K562 (cell line): ENCODE measurements around the gene MBOAT7. TPM values are rescaled to one million over a fixed set of nuclear protein-coding genes. Genes with fewer than 3 reads are reported as not detected.

ENCODE experiments used
- BHLHE40 ChIP-seq: IDR thresholded peaks from 2 replicates; pipeline ENCODE4 v1.6.1; 2011; ENCODE audit warnings: low read length, improper control_type of control experiment
- BRCA1 ChIP-seq, 2 experiments: fragments of 450-650 bp in 1 of 2; sonication (generic) in 1 of 2; formaldehyde crosslinking in 1 of 2; IDR thresholded peaks; 2 replicates each; pipeline versions ENCODE4 v1.5.0 to v1.6.1; 2017 to 2020; ENCODE audit warnings: mild to moderate bottlenecking in 1 of 2, missing genetic modification reagents in 1 of 2
- CCAR2 ChIP-seq: fragments of 200-400 bp; formaldehyde crosslinking; IDR thresholded peaks from 2 replicates; pipeline ENCODE4 v1.6.1; 2017; ENCODE audit warnings: mild to moderate bottlenecking, low read depth, low read length
- CHD2 ChIP-seq: IDR thresholded peaks from 2 replicates; pipeline ENCODE4 v1.6.1; 2011; ENCODE audit warnings: low read depth, low read length
- ESRRB ChIP-seq: fragments of 250-450 bp; sonication (Bioruptor Pico); IDR thresholded peaks from 2 replicates; pipeline ENCODE4 v1.5.0; 2020; ENCODE audit warnings: mild to moderate bottlenecking, moderate library complexity, borderline replicate concordance
- LCOR ChIP-seq: sonication (generic); formaldehyde crosslinking; IDR thresholded peaks from 2 replicates; pipeline ENCODE4 v1.8.0; 2022; ENCODE audit warnings: mild to moderate bottlenecking, missing genetic modification reagents
- NBN ChIP-seq: fragments of 450-650 bp; IDR thresholded peaks from 2 replicates; pipeline ENCODE4 v1.6.1; 2016; ENCODE audit warnings: low read depth, mild to moderate bottlenecking
- PHB ChIP-seq: fragments of 250-450 bp; sonication (Bioruptor Pico); IDR thresholded peaks from 2 replicates; pipeline ENCODE4 v1.5.0; 2021
- POLR2A ChIP-seq: fragments of 450-650 bp; conservative IDR thresholded peaks from 2 replicates; pipeline ENCODE4 v1.6.1; 2016
- POU5F1 ChIP-seq: fragments of 150-350 bp; IDR thresholded peaks from 2 replicates; pipeline ENCODE4 v1.6.1; 2014; ENCODE audit warnings: borderline replicate concordance, low read length, low read depth, mild to moderate bottlenecking; ENCODE audit not compliant: partially characterized antibody
- PYGO2 ChIP-seq: fragments of 450-650 bp; IDR thresholded peaks from 2 replicates; pipeline ENCODE4 v1.6.1; 2016; ENCODE audit warnings: mild to moderate bottlenecking, missing genetic modification characterization, moderate library complexity, missing compliant biosample characterization
- RBM17 ChIP-seq: fragments of 200-400 bp; formaldehyde crosslinking; IDR thresholded peaks from 2 replicates; pipeline ENCODE4 v1.6.1; 2017; ENCODE audit warnings: low read depth, mild to moderate bottlenecking, low read length, borderline replicate concordance
- RBM39 ChIP-seq: fragments of 200-400 bp; formaldehyde crosslinking; optimal IDR thresholded peaks from 2 replicates; pipeline ENCODE3; 2018; ENCODE audit warnings: low read depth, low read length
- RFX5 ChIP-seq: IDR thresholded peaks from 2 replicates; pipeline ENCODE4 v1.6.1; 2011; ENCODE audit warnings: low read depth, mild to moderate bottlenecking, improper control_type of control experiment, low read length
- SMAD4 ChIP-seq: fragments of 250-450 bp; sonication (Bioruptor Pico); conservative IDR thresholded peaks from 2 replicates; pipeline ENCODE4 v1.8.0; 2021; ENCODE audit warnings: inconsistent platforms, mild to moderate bottlenecking, moderate library complexity
- STAG1 ChIP-seq: sonication (generic); formaldehyde crosslinking; IDR thresholded peaks from 2 replicates; pipeline ENCODE4 v1.5.0; 2020; ENCODE audit warnings: missing genetic modification reagents, borderline replicate concordance
- TARDBP ChIP-seq: fragments of 450-650 bp; IDR thresholded peaks from 2 replicates; pipeline ENCODE4 v1.6.1; 2016
- TEAD1 ChIP-seq, 2 experiments: fragments of 450-650 bp in 1 of 2; sonication (generic) in 1 of 2; formaldehyde crosslinking; IDR thresholded peaks; 2 replicates each; pipeline versions ENCODE4 v1.4.0 to v1.8.0; 2020 to 2022; ENCODE audit warnings: mild to moderate bottlenecking in 2 of 2, missing genetic modification reagents in 1 of 2
- XRCC3 ChIP-seq: fragments of 450-650 bp; IDR thresholded peaks from 2 replicates; pipeline ENCODE4 v1.6.1; 2017; ENCODE audit warnings: mild to moderate bottlenecking, moderate library complexity
- ZBTB1 ChIP-seq: sonication (generic); formaldehyde crosslinking; IDR thresholded peaks from 2 replicates; pipeline ENCODE4 v1.8.1; 2023; ENCODE audit warnings: missing genetic modification reagents, low read depth, mild to moderate bottlenecking, borderline replicate concordance
- ZNF134 ChIP-seq: fragments of 250-450 bp; sonication (Bioruptor Pico); conservative IDR thresholded peaks from 2 replicates; pipeline ENCODE4 v1.4.0; 2020
- ZNF140 ChIP-seq: fragments of 250-450 bp; sonication (Bioruptor Pico); IDR thresholded peaks from 2 replicates; pipeline ENCODE4 v1.8.0; 2021; ENCODE audit warnings: moderate library complexity, mild to moderate bottlenecking, inconsistent platforms
- ZNF408 ChIP-seq: fragments of 250-450 bp; sonication (Bioruptor Pico); IDR thresholded peaks from 2 replicates; pipeline ENCODE4 v1.4.0; 2020; ENCODE audit warnings: low read depth, mild to moderate bottlenecking, moderate library complexity
- ZNF644 ChIP-seq: fragments of 200-800 bp; sonication (Bioruptor generic); IDR thresholded peaks from 2 replicates; pipeline ENCODE4 v1.6.1; 2016; ENCODE audit warnings: low read depth, missing genetic modification characterization, missing compliant biosample characterization
- ZNF764 ChIP-seq: fragments of 250-450 bp; sonication (Bioruptor Pico); IDR thresholded peaks from 2 replicates; pipeline ENCODE4 v1.4.0; 2020; ENCODE audit warnings: low read depth, mild to moderate bottlenecking, moderate library complexity
- polyA plus RNA-seq, 8 experiments: library from polyadenylated mRNA; depleted of rRNA in 4 of 8; stranded (reverse) in 5 of 8; unstranded in 3 of 8; fragments of >200 nt; fragmentation: Nextera tagmentation in 2 of 8; fragmentation: Illumina TruSeq in 1 of 8; extraction: Ambion mirVana in 2 of 8; extraction: Trizol in 1 of 8; gene quantifications; 2 replicates each; pipeline versions ENCODE4 v1.2.1 to v1.2.3, GENCODE V29; 2011 to 2014; ENCODE audit warnings: inconsistent platforms in 1 of 8, missing spikeins in 1 of 8
- total RNA-seq, 7 experiments: library from RNA; depleted of rRNA in 6 of 7; stranded (reverse); fragments of >200 nt in 6 of 7; fragmentation: Illumina TruSeq in 2 of 7; extraction: Trizol in 2 of 7; gene quantifications; 2 replicates each; pipeline versions ENCODE4 v1.2.1 to v1.2.3, GENCODE V29; 2011 to 2021; ENCODE audit warnings: low replicate concordance in 1 of 7
- TF ChIP-seq, protein P1 (sequence below): fragments of 450-650 bp; IDR thresholded peaks from 2 replicates; pipeline ENCODE4 v1.6.1; 2017; ENCODE audit warnings: antibody characterized with exemption
- TF ChIP-seq, protein P2 (sequence below): sonication (generic); formaldehyde crosslinking; IDR thresholded peaks from 2 replicates; pipeline ENCODE4 v1.8.0; 2022; ENCODE audit warnings: missing genetic modification reagents, mild to moderate bottlenecking, borderline replicate concordance
- TF ChIP-seq, protein P3 (sequence below): fragments of 250-450 bp; sonication (Bioruptor Pico); IDR thresholded peaks from 2 replicates; pipeline ENCODE4 v1.5.1; 2021; ENCODE audit warnings: mild to moderate bottlenecking

Gene MBOAT7
- total and polyA plus RNA-seq, 9 of the 15 experiments (the other 6 are each of a cell fraction or from before 2014, with no cell fraction given) = 1.4 to 153 (median 56.1) TPM

DNA sequence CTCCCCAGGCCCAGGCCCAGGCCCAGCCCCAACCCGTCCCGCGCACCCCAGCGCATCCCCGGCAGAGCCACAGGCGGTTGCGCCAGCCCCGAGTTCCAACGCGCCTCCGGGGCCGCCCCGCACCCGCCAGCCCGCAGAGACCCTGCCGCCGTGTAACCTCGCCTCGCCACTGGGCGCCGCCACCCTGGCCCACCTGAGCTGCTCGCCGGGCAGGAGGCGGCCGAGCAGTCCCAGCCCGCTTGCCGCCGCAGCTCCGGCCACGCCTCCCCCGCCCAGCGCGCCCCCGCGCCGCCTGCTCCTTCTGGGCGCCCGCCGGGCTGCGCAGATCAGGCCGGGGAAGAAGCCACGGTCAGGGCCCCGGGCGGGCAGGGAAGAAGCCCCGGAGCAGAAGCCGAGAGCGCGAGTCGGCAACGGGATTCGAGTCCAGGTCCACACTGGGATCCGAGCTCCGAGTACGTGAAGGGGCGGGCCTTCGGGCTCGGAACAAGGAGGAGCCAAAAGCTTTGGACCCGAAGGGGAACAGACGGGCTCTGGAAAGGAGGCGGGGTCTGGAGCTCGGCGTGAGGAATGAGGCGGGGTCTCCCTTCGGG, at the start of gene MBOAT7 (continued):
- TF ChIP-seq ZNF140 (CRISPR knock-in tag) (no peak), RFX5 (no peak), ZNF408 (CRISPR knock-in tag) (no peak), ZBTB1 (CRISPR knock-in tag) (no peak), RBM39 (no peak), POU5F1 (peak; percentile 19), PHB (no peak), STAG1 (no peak), BHLHE40 (no peak), BRCA1 (IDR thresholded peaks at IDR 0.05) (no peak), BRCA1 (CRISPR knock-in tag; IDR thresholded peaks at IDR 0.05) (no peak), POLR2A (peak; percentile 80), LCOR (CRISPR knock-in tag) (no peak), PYGO2 (tag) (no peak), CCAR2 (no peak), NBN (no peak), XRCC3 (no peak), CHD2 (no peak), TEAD1 (CRISPR knock-in tag; IDR thresholded peaks at IDR 0.05) (0 out of 4 replicates have a peak, but pooled peaks of 1 of the 2 experiments have one; percentile 50), ESRRB (no peak), RBM17 (no peak), ZNF764 (CRISPR knock-in tag) (no peak), SMAD4 (CRISPR knock-in tag) (peak; percentile 80), ZNF134 (CRISPR knock-in tag) (no peak), ZNF644 (no peak), TARDBP (peak; percentile 83)
- TF ChIP-seq, protein P1, sequence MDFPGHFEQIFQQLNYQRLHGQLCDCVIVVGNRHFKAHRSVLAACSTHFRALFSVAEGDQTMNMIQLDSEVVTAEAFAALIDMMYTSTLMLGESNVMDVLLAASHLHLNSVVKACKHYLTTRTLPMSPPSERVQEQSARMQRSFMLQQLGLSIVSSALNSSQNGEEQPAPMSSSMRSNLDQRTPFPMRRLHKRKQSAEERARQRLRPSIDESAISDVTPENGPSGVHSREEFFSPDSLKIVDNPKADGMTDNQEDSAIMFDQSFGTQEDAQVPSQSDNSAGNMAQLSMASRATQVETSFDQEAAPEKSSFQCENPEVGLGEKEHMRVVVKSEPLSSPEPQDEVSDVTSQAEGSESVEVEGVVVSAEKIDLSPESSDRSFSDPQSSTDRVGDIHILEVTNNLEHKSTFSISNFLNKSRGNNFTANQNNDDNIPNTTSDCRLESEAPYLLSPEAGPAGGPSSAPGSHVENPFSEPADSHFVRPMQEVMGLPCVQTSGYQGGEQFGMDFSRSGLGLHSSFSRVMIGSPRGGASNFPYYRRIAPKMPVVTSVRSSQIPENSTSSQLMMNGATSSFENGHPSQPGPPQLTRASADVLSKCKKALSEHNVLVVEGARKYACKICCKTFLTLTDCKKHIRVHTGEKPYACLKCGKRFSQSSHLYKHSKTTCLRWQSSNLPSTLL = peak; percentile 96
- TF ChIP-seq, protein P2, sequence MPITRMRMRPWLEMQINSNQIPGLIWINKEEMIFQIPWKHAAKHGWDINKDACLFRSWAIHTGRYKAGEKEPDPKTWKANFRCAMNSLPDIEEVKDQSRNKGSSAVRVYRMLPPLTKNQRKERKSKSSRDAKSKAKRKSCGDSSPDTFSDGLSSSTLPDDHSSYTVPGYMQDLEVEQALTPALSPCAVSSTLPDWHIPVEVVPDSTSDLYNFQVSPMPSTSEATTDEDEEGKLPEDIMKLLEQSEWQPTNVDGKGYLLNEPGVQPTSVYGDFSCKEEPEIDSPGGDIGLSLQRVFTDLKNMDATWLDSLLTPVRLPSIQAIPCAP = no peak
- TF ChIP-seq, protein P3, sequence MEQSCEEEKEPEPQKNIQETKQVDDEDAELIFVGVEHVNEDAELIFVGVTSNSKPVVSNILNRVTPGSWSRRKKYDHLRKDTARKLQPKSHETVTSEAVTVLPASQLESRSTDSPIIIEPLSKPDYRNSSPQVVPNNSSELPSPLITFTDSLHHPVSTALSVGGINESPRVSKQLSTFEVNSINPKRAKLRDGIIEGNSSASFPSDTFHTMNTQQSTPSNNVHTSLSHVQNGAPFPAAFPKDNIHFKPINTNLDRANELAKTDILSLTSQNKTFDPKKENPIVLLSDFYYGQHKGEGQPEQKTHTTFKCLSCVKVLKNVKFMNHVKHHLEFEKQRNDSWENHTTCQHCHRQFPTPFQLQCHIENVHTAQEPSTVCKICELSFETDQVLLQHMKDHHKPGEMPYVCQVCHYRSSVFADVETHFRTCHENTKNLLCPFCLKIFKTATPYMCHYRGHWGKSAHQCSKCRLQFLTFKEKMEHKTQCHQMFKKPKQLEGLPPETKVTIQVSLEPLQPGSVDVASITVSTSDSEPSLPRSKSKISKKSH (CRISPR knock-in tag) = no peak
